ENCODE data around the gene RAB1B.
"Not testable (repeated sequence)": the region's sequence is repeated elsewhere in the genome, so short reads cannot be mapped to it uniquely, and the experiment has no call there.

DNA sequence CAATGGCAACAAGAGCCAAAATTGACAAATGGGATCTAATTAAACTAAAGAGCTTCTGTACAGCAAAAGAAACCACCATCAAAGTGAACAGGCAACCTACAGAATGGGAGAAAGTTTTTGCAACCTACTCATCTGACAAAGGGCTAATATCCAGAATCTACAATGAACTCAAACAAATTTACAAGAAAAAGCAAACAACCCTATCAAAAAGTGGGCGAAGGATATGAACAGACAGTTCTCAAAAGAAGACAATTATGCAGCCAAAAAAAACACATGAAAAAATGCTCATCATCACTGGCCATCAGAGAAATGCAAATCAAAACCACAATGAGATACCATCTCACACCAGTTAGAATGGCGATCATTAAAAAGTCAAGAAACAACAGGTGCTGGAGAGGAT is 51.9 kb downstream of the RAB1B start:
- TF ChIP-seq, protein P1, sequence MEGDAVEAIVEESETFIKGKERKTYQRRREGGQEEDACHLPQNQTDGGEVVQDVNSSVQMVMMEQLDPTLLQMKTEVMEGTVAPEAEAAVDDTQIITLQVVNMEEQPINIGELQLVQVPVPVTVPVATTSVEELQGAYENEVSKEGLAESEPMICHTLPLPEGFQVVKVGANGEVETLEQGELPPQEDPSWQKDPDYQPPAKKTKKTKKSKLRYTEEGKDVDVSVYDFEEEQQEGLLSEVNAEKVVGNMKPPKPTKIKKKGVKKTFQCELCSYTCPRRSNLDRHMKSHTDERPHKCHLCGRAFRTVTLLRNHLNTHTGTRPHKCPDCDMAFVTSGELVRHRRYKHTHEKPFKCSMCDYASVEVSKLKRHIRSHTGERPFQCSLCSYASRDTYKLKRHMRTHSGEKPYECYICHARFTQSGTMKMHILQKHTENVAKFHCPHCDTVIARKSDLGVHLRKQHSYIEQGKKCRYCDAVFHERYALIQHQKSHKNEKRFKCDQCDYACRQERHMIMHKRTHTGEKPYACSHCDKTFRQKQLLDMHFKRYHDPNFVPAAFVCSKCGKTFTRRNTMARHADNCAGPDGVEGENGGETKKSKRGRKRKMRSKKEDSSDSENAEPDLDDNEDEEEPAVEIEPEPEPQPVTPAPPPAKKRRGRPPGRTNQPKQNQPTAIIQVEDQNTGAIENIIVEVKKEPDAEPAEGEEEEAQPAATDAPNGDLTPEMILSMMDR (conservative IDR thresholded peaks at IDR 0.05) = not testable (repeated sequence)
- TF ChIP-seq ZFX (IDR thresholded peaks at IDR 0.05) = not testable (repeated sequence)
